RWPE1 (cell line): ENCODE data around the gene DISC1.

Experiments used
- CTCF ChIA-PET: fragments of 350-600 bp; sonication (Branson Sonifier 250); formaldehyde crosslinking; extraction: SDS; loops from one replicate; lab custom pipeline; 2021; lab: Yijun Ruan, JAX
- POLR2A ChIA-PET: fragments of 400-600 bp; formaldehyde crosslinking; extraction: SDS; loops from one replicate; lab custom pipeline; 2020; ENCODE audit warnings: antibody characterized with exemption; ENCODE audit not compliant: low non-redundant PET; lab: Yijun Ruan, JAX
- DNase-seq: peaks from one replicate; pipeline ENCODE4 v3.0.0; 2012; ENCODE audit warnings: low spot score
- H3K27ac ChIP-seq: fragments of 450-650 bp; 2 replicates; pipeline ENCODE4 v1.5.1; 2017
- TF ChIP-seq, protein P1 (sequence below): fragments of 450-650 bp; conservative IDR thresholded peaks from 2 replicates; pipeline ENCODE4 v1.5.1; 2017; ENCODE audit warnings: low read depth, mild to moderate bottlenecking

The DISC1 gene

DNA sequence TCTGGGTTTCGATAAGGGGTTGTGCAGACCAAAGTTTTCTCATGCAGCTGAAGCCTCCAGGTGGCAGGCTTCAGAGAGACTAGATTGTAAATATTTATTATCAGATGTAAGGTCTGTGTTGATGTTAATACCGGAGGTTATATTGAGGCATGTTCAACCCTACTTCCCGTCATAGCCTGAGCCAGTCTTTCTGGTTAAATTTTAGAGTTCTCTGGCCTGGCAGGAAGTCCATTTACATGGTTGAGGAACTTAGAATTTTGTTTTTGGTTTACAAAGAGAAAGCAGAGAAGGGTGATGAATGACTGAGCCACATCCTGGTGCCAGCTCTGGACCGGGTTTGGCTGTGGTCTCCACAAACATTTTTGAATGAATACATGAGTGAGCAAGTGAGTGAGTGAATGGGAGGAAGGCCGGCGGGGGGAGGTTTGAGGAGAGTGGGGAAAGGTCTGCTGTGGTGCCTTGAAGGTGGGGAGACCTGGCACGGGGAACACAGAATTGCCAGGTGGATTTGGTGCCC is 218.5 kb downstream of the DISC1 start:
- ChIA-PET POLR2A (no interaction called here), CTCF (interaction anchor here (0.7 kb wide), 1 partner anchor 114 kb away, joined by 7 read pairs; no protein-coding TSS in a partner anchor)
- TF ChIP-seq, protein P1, sequence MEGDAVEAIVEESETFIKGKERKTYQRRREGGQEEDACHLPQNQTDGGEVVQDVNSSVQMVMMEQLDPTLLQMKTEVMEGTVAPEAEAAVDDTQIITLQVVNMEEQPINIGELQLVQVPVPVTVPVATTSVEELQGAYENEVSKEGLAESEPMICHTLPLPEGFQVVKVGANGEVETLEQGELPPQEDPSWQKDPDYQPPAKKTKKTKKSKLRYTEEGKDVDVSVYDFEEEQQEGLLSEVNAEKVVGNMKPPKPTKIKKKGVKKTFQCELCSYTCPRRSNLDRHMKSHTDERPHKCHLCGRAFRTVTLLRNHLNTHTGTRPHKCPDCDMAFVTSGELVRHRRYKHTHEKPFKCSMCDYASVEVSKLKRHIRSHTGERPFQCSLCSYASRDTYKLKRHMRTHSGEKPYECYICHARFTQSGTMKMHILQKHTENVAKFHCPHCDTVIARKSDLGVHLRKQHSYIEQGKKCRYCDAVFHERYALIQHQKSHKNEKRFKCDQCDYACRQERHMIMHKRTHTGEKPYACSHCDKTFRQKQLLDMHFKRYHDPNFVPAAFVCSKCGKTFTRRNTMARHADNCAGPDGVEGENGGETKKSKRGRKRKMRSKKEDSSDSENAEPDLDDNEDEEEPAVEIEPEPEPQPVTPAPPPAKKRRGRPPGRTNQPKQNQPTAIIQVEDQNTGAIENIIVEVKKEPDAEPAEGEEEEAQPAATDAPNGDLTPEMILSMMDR = no peak
- no peak for DNase-seq
- H3K27ac ChIP-seq = no peak overlapping the region

DNA sequence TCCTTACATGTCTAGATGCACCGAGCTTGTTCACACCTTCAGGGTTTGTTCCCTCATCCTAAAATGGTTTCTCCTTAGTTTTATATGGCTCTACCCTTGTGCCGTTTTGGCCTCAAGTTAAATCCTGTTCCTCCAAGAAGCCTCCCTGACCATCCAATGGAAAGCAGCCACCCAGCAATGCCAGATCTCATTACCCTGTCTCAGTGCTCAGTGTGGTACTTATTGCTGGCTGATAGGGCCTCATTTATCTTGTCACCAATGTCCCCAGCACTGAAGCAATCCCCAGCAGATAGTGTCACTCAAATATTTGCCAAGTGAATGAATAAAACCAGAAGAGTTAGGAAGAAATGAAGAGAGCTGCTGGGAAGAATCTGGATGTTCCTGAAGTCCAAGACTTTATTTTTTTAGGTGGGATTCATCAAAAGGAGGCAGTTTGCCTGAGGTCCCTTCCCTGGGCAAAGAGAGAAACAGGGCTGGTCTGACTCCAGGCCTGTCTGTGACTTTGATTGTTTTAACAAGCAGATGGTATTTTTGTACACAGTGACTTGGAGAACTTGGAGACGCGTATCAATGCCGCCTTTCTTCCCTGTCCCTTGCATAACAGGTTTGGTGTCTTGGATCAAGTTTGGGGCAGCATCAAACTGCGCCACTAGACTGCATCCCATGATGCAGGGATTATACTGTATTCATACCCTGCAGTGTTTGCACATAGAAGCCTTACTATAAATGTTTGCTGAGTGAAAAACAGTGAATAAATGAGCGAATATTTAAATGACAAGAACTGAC is 221.2 kb downstream of the DISC1 start:
- ChIA-PET CTCF (interaction anchor here (0.5 kb wide), 1 partner anchor 165 kb away, joined by 3 read pairs; no protein-coding TSS in a partner anchor), POLR2A (no interaction called here)

DNA sequence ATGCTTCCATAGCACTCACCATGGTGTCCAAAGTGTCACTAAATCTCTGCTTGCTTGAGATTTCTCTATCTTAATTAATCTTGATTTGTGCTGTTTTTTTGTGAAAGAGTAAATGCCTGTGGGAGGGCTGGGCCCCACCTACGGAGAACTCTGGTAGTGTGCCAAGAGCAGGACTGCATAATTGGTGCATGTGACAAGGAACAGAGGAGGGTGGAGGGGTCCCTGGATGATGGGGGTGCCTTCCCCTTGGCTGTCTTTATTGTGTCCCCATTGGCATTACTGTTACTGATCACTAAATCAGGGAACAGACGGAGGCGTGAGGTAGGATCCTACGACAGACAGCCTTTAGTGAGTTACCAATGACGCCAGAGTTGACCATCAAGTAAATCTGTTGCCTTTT is 223.4 kb downstream of the DISC1 start:
- no peak overlapping the region for H3K27ac ChIP-seq
- POLR2A ChIA-PET = no interaction called here
- TF ChIP-seq, protein P1 = no peak
- no peak for DNase-seq
- CTCF ChIA-PET = no interaction called here

More for the DNA sequence above, 221.2 kb downstream of the DISC1 start:
- H3K27ac ChIP-seq = no peak overlapping the region
- no peak for DNase-seq
- TF ChIP-seq, protein P1 = no peak

DNA sequence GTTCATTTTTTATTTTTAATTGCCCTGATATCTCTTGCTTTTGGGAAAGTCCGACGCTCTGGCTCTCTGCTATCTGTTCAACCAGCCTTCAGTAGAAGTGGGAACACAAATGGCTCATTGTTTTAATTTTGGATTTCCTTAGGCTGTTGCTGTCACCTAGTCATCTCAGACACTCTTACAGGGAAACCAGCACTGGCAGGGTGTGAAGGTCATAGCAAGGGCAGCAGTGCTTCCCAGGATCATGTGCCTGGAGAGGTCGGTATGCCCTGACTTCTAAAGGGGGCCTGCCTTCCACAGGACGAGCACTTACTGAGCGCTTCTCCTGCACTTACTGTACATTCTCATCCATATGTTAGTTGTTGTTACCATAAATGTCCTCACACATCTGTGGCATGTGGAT is 224.2 kb downstream of the DISC1 start:
- ChIA-PET POLR2A (no interaction called here), CTCF (no interaction called here)
- TF ChIP-seq, protein P1 = no peak
- no peak overlapping the region for H3K27ac ChIP-seq
- DNase-seq = no peak

DNA sequence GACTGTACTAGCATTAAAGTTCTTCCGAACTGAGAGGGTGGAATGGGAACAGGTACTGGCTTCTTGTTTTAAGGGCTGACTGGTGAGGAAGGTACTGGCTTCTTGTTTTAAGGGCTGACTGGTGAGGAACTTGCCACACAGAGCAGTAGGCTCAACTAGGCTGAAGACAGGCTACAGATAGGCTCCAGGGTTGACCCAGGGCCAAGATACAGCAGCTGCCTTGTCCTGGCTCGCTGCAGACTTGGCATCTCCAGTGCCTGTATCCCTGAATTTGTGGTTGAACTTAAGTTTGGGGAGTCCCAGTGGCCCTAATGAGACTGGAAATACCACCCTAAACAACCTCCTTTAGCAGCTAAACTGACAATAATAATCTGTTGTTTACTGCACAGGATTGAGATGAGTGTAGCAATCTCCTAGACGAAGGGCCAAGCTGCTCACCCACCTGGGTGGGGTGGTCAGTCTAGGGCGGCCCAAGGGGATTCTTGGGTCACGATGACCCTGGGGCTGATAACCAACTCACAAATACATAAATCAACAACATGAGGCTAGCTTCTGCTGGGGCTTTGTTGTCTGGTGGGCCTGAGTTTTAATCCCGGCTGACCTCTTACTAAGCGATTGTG is 227.1 kb downstream of the DISC1 start:
- POLR2A ChIA-PET = no interaction called here
- CTCF ChIA-PET = interaction anchor here (1.0 kb wide), 1 partner anchor 13 kb away, joined by 4 read pairs; no protein-coding TSS in a partner anchor

DNA sequence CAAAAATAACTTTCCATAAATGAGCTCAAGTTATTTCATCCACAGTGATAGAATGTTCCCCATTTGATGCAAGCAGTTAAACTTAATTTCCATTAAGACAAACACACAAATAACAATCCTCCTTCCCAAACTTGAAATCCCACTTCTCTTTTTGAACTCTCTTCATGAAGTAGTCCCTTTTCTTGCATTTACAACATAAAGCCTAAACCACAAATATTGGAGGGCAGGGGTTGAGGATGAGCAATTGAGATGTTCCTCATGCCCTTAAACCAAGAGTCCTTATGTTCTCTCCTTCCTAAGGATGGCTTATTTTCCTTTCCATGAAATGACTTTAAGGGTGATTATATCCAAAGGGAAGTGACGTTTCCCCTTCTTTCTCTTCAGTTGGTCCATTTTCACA is 228.8 kb downstream of the DISC1 start:
- H3K27ac ChIP-seq = no peak overlapping the region
- ChIA-PET POLR2A (no interaction called here), CTCF (interaction anchor here (0.7 to 0.8 kb wide), 2 partner anchors 135 to 330 kb away, joined by 3 to 5 read pairs; no protein-coding TSS in a partner anchor)
- no peak for DNase-seq
- TF ChIP-seq, protein P1 = no peak

More for the DNA sequence above, 227.1 kb downstream of the DISC1 start:
- TF ChIP-seq, protein P1 = no peak
- H3K27ac ChIP-seq = no peak overlapping the region
- DNase-seq = no peak
